K562 treated with DMSO at 1 percent for 48 hours (cell line): ENCODE data around the gene C10orf62. TPM values are rescaled to one million over a fixed set of nuclear protein-coding genes. Genes with fewer than 3 reads are reported as not detected.

ENCODE experiments used
- total RNA-seq: library from RNA; unstranded; fragments of 300-600 nt; gene quantifications from 2 replicates; pipeline ENCODE4 v1.2.3, GENCODE V29; 2022; ENCODE audit warnings: low replicate concordance; ENCODE audit errors: extremely low read depth

The C10orf62 gene, protein sequence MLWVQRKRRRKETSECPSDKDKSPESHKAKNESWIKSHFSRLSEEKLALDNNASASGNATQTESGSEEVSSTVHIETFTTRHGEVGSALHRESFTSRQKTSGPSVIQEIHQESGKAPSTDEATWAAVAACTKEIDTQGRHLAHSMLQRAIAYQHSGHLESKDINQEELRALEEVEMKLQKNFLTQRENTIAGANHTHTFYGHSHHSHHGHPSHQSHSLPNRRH
- total RNA-seq = not detected in 2 replicates

DNA sequence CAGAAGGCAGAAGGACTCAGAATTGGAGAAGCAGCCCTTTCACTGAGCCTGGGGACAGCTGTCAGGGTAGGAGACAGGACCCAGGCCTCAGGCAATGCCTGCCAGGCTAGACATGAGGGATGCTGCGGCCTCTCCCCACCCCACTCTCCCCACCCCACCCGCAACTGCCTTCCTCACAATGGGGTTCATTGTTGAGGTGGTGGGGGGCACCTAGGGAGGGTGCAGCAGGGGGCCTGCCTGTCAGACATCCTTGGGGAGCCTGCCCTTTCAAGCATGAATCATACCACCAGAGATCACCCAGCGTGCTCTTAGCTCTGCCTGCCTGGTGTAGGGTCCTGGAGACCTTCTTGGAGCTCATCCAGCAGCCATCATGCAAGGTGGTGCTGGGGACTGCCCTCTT lies at the start of gene C10orf62:
TSS of gene C10orf62 (plus strand) at position 243 of the 400 bp plus-strand sequence. CDS start 177 bp downstream, outside the sequence.

DNA sequence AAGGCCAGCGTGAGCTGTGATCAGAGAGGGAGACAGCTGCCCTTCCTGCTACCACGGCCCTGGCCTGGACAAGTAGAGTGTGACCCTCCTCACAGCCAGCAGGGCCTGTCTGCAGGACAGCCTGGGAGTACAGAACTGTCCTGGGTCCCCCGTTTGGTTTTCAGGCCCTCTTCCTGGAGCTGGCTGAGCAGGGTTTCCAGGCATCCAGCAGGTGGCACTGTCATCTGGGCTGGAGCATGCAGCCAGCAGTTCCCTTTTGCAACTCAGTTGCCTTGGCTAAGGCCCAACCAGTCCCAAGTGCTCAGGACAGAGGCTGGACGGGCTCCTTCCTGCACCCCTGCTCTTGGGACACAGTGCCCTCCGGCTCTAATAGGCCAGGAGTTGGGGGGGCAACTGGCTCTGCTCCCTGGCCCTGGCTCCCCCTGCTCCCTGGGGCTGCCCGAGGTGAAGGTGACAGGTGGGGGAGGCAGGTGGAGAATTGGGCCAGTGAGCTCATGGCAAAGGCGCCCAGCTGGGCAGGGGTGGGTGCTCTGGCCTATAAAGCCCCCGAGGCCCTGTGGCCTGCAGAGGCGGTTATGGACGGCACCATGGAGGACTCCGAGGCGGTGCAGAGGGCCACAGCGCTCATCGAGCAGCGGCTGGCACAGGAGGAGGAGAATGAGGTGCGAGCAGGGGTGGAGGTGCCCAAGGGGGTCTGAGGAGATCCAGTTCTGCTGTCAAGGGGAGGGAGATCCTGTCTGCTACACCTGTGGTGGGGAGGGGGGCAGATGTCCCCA lies 17.1 kb upstream of the C10orf62 start, which contains the start of gene ANKRD2:
TSS of gene ANKRD2 (plus strand) at position 566 of the 776 bp plus-strand sequence. CDS start at position 576, 10 bp downstream.

DNA sequence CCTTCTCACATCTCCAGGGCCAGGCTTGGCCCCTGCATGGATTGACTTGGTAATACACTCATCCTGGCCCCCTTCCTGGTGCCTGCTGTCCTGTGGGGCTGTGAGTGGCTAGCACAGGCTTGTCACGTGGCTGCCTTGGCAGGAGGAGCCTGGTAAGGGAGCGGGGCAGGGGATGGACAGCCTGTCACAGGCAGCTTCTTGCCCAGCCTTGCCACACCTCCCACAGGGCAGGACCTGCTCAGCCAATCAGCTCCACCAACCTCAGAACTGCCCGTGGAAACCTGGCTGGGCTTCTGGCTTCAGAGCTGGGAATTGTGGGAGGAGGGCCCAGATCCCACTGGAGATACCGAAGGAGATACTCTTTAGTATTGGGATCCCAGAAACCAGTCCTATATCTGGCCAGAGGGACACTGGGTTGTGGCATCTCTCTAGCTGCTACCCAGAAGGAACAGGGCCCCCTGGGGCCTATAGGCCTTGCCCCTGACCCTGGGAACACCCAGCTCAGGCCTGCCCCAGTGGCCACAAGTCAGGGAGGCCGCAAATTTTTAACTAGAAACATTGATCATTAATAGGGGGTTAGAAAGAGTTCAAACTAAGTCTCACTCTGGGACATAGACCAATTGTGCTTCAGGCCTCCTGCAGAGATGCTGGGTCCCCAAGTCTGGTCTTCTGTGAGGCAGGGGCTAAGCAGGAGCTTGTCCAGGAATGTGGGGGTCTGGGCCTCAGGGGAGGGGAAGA lies 5.3 kb upstream of the C10orf62 start, which contains the start of gene HOGA1:
TSS of gene HOGA1 (plus strand) at position 330 of the 738 bp plus-strand sequence. CDS start at position 645, 315 bp downstream.

DNA sequence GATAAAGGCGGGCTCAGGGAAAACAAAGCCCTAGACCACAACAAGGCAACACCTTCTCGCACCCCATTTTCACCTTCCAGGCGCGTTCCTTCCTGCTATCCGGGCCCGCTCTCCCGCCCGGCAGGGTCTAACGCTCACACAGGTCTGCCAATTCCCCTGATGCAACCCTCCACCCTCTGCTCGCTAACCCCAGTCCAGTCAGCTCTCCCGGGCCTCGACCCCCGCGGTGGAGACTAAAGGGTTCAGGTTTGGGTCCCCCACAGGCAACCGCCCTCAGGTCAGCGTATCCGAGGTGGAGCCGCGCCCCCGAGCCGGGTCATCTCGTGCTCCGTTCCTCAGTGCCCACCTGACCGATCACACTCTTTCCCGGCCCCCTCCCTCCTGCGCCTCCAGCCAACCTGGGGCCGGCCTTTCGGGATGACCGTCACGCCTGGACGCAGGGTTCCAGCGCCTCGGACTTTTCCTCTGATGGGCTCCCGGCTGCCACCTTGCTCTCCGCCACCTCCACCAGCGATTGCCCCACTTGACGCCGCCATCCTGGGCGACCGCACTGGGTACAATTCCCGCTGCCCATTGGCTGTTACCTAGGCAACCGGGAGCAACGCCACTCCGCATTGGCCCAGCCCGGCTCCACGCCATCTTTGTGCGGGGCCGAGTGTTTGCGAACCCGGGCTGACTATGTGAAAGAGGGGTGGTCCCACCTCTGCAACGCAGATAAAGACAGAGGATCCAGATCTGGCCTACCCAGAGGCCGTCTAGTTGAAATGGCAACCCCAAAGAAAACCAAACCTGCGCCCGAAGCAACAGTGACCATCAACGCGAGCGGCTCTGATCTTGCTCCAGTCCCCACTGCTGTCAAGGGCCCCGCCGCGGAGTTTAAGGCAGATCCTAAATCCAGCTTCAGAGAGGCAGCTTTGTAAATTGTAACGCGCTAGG lies 43.7 kb downstream of the C10orf62 start, which contains the start of gene MORN4:
TSS of gene MORN4 (minus strand) at position 552 of the 936 bp plus-strand sequence. CDS start 13,847 bp downstream, outside the sequence.

DNA sequence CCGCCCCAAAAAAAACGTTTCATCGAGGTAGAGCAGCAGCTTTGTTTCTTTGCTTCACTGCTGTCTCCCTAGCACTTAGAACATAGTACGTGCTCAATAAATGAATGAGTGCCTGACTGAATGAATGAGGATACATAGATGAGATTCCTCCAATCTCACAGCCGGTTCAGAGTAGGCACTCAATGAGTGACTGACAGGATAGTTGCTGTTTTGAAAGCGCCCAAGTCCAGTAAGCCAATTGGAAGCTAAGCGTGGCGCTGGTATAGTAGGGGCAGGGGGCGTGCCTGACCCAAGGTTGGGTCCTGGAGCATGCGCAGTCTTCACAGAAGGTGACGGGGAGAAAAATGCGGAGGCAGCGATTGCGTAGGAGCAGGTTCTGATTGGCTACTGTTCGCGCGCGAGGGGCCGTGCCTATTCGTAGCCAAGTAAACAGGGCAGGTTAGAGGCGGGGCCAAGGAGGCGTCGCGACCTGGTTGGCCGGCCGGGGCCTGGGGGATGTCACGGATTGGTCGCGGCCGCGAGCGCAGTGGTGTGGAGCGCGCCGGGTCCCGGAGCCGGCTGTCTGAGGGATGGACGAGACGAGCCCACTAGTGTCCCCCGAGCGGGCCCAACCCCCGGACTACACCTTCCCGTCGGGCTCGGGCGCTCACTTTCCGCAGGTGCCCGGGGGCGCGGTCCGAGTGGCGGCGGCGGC lies 50.8 kb downstream of the C10orf62 start, which contains the start of gene PI4K2A:
TSS of gene PI4K2A (plus strand) at position 498 of the 694 bp plus-strand sequence. CDS start at position 570, 72 bp downstream.

Other genes with a start within 250 kb of the C10orf62 start
- gene RRP12, start 188.4 kb upstream of the C10orf62 start, total RNA-seq = not detected in 2 replicates
- gene PGAM1, start 163.5 kb upstream of the C10orf62 start, total RNA-seq = 259 TPM in 1 of 2 replicates, not detected in the other
- not detected in 2 replicates for gene EXOSC1, start 143.7 kb upstream of the C10orf62 start, total RNA-seq
- gene ZDHHC16, start 143.5 kb upstream of the C10orf62 start, total RNA-seq = not detected in 2 replicates
- gene MMS19, start 91.3 kb upstream of the C10orf62 start, total RNA-seq = not detected in 2 replicates
- gene UBTD1, start 90.8 kb upstream of the C10orf62 start, total RNA-seq = not detected in 2 replicates
- not detected in 2 replicates for gene ANKRD2, start 16.9 kb upstream of the C10orf62 start, total RNA-seq
- gene HOGA1, start 5.3 kb upstream of the C10orf62 start, total RNA-seq = not detected in 2 replicates
- gene MORN4, start 43.8 kb downstream of the C10orf62 start, total RNA-seq = not detected in 2 replicates
- not detected in 2 replicates for gene PI4K2A, start 51.0 kb downstream of the C10orf62 start, total RNA-seq
- not detected in 2 replicates for gene AVPI1, start 97.5 kb downstream of the C10orf62 start, total RNA-seq
- not detected in 2 replicates for gene MARVELD1, start 124.0 kb downstream of the C10orf62 start, total RNA-seq
- not detected in 2 replicates for gene ZFYVE27, start 147.4 kb downstream of the C10orf62 start, total RNA-seq
- not detected in 2 replicates for gene SFRP5, start 182.3 kb downstream of the C10orf62 start, total RNA-seq